Islet of Langerhans (tissue), 1 donor: Measurements from ENCODE around the gene PRCC.

ENCODE experiments used
- FAIRE-seq: peaks from one replicate; lab custom pipeline; 2011; peaks lifted over from hg19 to GRCh38; lab: Jason Lieb, UNC

The PRCC gene

GRCh38 chr1:156844638-156845037 is 77.3 kb downstream of the PRCC start:
- FAIRE-seq: no peak

GRCh38 chr1:156845055-156845952 is 78.0 kb downstream of the PRCC start:
- no peak for FAIRE-seq

GRCh38 chr1:156845953-156846545 is 78.7 kb downstream of the PRCC start:
- FAIRE-seq: no peak

GRCh38 chr1:156846643-156847042 is 79.3 kb downstream of the PRCC start:
- FAIRE-seq: no peak

- no peak for FAIRE-seq
Observed at GRCh38 chr1:156847591-156848460, 80.5 kb downstream of the PRCC start.

- no peak for FAIRE-seq
Observed at GRCh38 chr1:156848461-156849150, 81.3 kb downstream of the PRCC start.

- no peak for FAIRE-seq
Observed at GRCh38 chr1:156849151-156849496, 81.8 kb downstream of the PRCC start.
